ENCODE measurements around the gene ELAPOR2.
"Not testable (repeated sequence)": the region's sequence is repeated elsewhere in the genome, so short reads cannot be mapped to it uniquely, and the experiment has no call there.

ELAPOR2 gene

DNA sequence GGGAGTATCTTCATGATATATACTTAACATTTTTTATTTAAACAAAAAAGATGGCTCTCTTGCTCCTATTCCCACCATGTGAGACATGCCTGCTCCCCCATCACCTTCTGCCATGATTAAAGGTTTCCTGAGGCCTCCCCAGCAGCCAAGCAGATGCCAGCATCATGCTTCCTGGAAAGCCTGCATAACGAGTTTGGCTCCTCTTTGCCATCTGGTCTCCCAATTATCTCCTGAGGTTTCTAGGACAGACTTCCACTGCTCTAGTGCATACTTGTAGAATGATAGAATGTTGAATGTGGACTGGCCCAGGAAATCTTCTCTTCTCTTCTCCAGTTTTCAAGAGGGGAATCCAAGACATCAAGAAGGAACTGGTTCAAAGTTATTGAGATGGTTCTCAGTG lies 45.9 kb upstream of the ELAPOR2 start:
- Histone ChIP-seq H3K4me2 (ENCODE audit: low read length) (no peak overlapping the region), H3K9me3 (ENCODE audit: low read length) (no peaks in the 10 kb centered on the region), H3F3A (ENCODE audit: insufficient read depth, low read length) (no peaks in the 10 kb centered on the region), H3K4me1 (ENCODE audit: insufficient read depth, low read length, severe bottlenecking) (no peaks in the 10 kb centered on the region), H3K4me3 (ENCODE audit: low read depth, low read length, poor library complexity, severe bottlenecking) (no peak overlapping the region), H2AFZ (ENCODE audit: low read length) (no peak overlapping the region), H3K79me2 (ENCODE audit: insufficient read depth, low read length) (no peaks in the 10 kb centered on the region), H3K27me3 (ENCODE audit: insufficient read depth, low read length) (no peaks in the 10 kb centered on the region), H3K9ac (ENCODE audit: low read length) (no peak overlapping the region), H4K20me1 (ENCODE audit: insufficient read depth, low read length) (no peaks in the 10 kb centered on the region), H3K36me3 (ENCODE audit: insufficient read depth, low read length) (no peaks in the 10 kb centered on the region), H3K9me2 (ENCODE audit: low read depth, low read length) (no peaks in the 10 kb centered on the region), H3K27ac (ENCODE audit: low read depth, low read length, poor library complexity, severe bottlenecking) (no peak overlapping the region)
- TF ChIP-seq EZH2 (IDR thresholded peaks at IDR 0.05; ENCODE audit: borderline replicate concordance, low read length), result no peak

GRCh38 chr7:87100326-87100725 lies 40.9 kb upstream of the ELAPOR2 start:
- Histone ChIP-seq H3K4me3 (ENCODE audit: low read depth, low read length, poor library complexity, severe bottlenecking) (no peak overlapping the region), H3K27me3 (ENCODE audit: insufficient read depth, low read length) (no peaks in the 10 kb centered on the region), H3F3A (ENCODE audit: insufficient read depth, low read length) (no peaks in the 10 kb centered on the region), H3K36me3 (ENCODE audit: insufficient read depth, low read length) (no peaks in the 10 kb centered on the region), H4K20me1 (ENCODE audit: insufficient read depth, low read length) (no peaks in the 10 kb centered on the region), H2AFZ (ENCODE audit: low read length) (no peak overlapping the region), H3K4me2 (ENCODE audit: low read length) (no peak overlapping the region), H3K9ac (ENCODE audit: low read length) (no peak overlapping the region), H3K9me3 (ENCODE audit: low read length) (no peaks in the 10 kb centered on the region), H3K9me2 (ENCODE audit: low read depth, low read length) (no peaks in the 10 kb centered on the region), H3K79me2 (ENCODE audit: insufficient read depth, low read length) (no peaks in the 10 kb centered on the region), H3K4me1 (ENCODE audit: insufficient read depth, low read length, severe bottlenecking) (no peaks in the 10 kb centered on the region), H3K27ac (ENCODE audit: low read depth, low read length, poor library complexity, severe bottlenecking) (no peak overlapping the region)
- no peak for TF ChIP-seq EZH2 (IDR thresholded peaks at IDR 0.05; ENCODE audit: borderline replicate concordance, low read length)
- TF ChIP-seq, protein P1, sequence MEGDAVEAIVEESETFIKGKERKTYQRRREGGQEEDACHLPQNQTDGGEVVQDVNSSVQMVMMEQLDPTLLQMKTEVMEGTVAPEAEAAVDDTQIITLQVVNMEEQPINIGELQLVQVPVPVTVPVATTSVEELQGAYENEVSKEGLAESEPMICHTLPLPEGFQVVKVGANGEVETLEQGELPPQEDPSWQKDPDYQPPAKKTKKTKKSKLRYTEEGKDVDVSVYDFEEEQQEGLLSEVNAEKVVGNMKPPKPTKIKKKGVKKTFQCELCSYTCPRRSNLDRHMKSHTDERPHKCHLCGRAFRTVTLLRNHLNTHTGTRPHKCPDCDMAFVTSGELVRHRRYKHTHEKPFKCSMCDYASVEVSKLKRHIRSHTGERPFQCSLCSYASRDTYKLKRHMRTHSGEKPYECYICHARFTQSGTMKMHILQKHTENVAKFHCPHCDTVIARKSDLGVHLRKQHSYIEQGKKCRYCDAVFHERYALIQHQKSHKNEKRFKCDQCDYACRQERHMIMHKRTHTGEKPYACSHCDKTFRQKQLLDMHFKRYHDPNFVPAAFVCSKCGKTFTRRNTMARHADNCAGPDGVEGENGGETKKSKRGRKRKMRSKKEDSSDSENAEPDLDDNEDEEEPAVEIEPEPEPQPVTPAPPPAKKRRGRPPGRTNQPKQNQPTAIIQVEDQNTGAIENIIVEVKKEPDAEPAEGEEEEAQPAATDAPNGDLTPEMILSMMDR (IDR thresholded peaks at IDR 0.05; ENCODE audit: low read length), result no peak

DNA sequence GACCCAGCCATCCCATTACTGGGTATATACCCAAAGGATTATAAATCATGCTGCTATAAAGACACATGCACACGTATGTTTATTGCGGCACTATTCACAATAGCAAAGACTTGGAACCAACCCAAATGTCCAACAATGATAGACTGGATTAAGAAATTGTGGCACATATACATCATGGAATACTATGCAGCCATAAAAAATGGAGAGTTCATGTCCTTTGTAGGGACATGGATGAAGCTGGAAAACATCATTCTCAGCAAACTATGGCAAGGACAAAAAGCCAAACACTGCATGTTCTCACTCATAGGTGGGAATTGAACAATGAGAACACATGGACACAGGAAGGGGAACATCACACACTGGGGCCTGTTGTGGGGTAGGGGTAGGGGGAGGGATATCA lies 37.9 kb upstream of the ELAPOR2 start:
- H3F3A ChIP-seq (ENCODE audit: insufficient read depth, low read length); H3K4me3 ChIP-seq (ENCODE audit: low read depth, low read length, poor library complexity, severe bottlenecking); H3K4me1 ChIP-seq (ENCODE audit: insufficient read depth, low read length, severe bottlenecking); H4K20me1 ChIP-seq (ENCODE audit: insufficient read depth, low read length); H3K9me3 ChIP-seq (ENCODE audit: low read length); H3K27ac ChIP-seq (ENCODE audit: low read depth, low read length, poor library complexity, severe bottlenecking); H3K79me2 ChIP-seq (ENCODE audit: insufficient read depth, low read length); H3K27me3 ChIP-seq (ENCODE audit: insufficient read depth, low read length); H2AFZ ChIP-seq (ENCODE audit: low read length); H3K36me3 ChIP-seq (ENCODE audit: insufficient read depth, low read length); H3K9ac ChIP-seq (ENCODE audit: low read length); H3K9me2 ChIP-seq (ENCODE audit: low read depth, low read length); H3K4me2 ChIP-seq (ENCODE audit: low read length): not testable (repeated sequence)

- Histone ChIP-seq H2AFZ (ENCODE audit: low read length) (no peak overlapping the region), H3K27me3 (ENCODE audit: insufficient read depth, low read length) (no peaks in the 10 kb centered on the region), H3K27ac (ENCODE audit: low read depth, low read length, poor library complexity, severe bottlenecking) (no peak overlapping the region), H3K4me2 (ENCODE audit: low read length) (no peak overlapping the region), H3K79me2 (ENCODE audit: insufficient read depth, low read length) (no peaks in the 10 kb centered on the region), H3K9me2 (ENCODE audit: low read depth, low read length) (no peaks in the 10 kb centered on the region), H3K4me3 (ENCODE audit: low read depth, low read length, poor library complexity, severe bottlenecking) (no peak overlapping the region), H3K4me1 (ENCODE audit: insufficient read depth, low read length, severe bottlenecking) (no peaks in the 10 kb centered on the region), H3K9me3 (ENCODE audit: low read length) (no peaks in the 10 kb centered on the region), H3K9ac (ENCODE audit: low read length) (no peak overlapping the region), H4K20me1 (ENCODE audit: insufficient read depth, low read length) (no peaks in the 10 kb centered on the region), H3K36me3 (ENCODE audit: insufficient read depth, low read length) (no peaks in the 10 kb centered on the region), H3F3A (ENCODE audit: insufficient read depth, low read length) (no peaks in the 10 kb centered on the region)
- no peak for TF ChIP-seq EZH2 (IDR thresholded peaks at IDR 0.05; ENCODE audit: borderline replicate concordance, low read length)
- TF ChIP-seq, protein P1 (IDR thresholded peaks at IDR 0.05; ENCODE audit: low read length), result no peak
These were observed 34.9 kb upstream of the ELAPOR2 start for GRCh38 chr7:87094322-87094721.
